ENCODE results near the gene ERC1.

DNA sequence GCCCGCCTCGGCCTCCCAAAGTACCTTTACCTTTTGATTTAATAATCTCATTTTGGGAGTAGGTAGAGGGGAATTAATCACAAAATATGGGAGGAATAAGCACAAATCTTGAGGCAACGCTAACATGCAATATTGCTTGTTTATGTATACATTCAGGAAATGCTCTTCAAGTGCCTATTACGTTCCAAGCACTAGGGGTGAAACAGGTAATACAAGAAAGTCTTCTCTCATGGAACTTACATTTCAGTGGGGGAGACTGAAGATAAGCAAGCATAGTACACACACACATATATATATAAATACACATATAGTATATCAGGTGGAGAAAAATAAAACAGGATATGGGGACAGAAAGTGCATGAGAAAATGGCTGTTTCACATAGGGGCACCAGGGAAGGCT lies 19.0 kb upstream of the ERC1 start:
- TF ChIP-seq MYC (IDR thresholded peaks at IDR 0.05; ENCODE audit: low read depth, low read length) (no peak), JUN (IDR thresholded peaks at IDR 0.05; ENCODE audit: borderline replicate concordance, insufficient read depth, insufficient read length, low read depth) (no peak), POLR2AphosphoS5 (IDR thresholded peaks at IDR 0.05; ENCODE audit: insufficient read depth, low read depth, low read length) (no peak), MAX (IDR thresholded peaks at IDR 0.05; ENCODE audit: insufficient read depth, insufficient read length) (no peak), POLR2A (IDR thresholded peaks at IDR 0.05; ENCODE audit: low read depth, low read length) (no peak)
- TF ChIP-seq, protein P1, sequence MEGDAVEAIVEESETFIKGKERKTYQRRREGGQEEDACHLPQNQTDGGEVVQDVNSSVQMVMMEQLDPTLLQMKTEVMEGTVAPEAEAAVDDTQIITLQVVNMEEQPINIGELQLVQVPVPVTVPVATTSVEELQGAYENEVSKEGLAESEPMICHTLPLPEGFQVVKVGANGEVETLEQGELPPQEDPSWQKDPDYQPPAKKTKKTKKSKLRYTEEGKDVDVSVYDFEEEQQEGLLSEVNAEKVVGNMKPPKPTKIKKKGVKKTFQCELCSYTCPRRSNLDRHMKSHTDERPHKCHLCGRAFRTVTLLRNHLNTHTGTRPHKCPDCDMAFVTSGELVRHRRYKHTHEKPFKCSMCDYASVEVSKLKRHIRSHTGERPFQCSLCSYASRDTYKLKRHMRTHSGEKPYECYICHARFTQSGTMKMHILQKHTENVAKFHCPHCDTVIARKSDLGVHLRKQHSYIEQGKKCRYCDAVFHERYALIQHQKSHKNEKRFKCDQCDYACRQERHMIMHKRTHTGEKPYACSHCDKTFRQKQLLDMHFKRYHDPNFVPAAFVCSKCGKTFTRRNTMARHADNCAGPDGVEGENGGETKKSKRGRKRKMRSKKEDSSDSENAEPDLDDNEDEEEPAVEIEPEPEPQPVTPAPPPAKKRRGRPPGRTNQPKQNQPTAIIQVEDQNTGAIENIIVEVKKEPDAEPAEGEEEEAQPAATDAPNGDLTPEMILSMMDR (IDR thresholded peaks at IDR 0.05; ENCODE audit: extremely low read depth in 1 of 2, insufficient read depth in 1 of 2, low read depth in 1 of 2, low read length in 2 of 2), result no peak
